Stimulated activated CD4-positive, alpha-beta T cell treated with anti-CD3 and anti-CD28 coated beads, Interleukin-1b, Interleukin-23, amount 100 ng/mL, for 48 hours (primary cell): ENCODE measurements around the gene SLC35A5.
"Not testable (repeated sequence)": the region's sequence is repeated elsewhere in the genome, so short reads cannot be mapped to it uniquely, and the experiment has no call there.

Experiments used
- DNase-seq: peaks from one replicate; pipeline ENCODE4 v3.0.0-alpha.2; 2020

Gene SLC35A5, protein sequence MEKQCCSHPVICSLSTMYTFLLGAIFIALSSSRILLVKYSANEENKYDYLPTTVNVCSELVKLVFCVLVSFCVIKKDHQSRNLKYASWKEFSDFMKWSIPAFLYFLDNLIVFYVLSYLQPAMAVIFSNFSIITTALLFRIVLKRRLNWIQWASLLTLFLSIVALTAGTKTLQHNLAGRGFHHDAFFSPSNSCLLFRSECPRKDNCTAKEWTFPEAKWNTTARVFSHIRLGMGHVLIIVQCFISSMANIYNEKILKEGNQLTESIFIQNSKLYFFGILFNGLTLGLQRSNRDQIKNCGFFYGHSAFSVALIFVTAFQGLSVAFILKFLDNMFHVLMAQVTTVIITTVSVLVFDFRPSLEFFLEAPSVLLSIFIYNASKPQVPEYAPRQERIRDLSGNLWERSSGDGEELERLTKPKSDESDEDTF

DNA sequence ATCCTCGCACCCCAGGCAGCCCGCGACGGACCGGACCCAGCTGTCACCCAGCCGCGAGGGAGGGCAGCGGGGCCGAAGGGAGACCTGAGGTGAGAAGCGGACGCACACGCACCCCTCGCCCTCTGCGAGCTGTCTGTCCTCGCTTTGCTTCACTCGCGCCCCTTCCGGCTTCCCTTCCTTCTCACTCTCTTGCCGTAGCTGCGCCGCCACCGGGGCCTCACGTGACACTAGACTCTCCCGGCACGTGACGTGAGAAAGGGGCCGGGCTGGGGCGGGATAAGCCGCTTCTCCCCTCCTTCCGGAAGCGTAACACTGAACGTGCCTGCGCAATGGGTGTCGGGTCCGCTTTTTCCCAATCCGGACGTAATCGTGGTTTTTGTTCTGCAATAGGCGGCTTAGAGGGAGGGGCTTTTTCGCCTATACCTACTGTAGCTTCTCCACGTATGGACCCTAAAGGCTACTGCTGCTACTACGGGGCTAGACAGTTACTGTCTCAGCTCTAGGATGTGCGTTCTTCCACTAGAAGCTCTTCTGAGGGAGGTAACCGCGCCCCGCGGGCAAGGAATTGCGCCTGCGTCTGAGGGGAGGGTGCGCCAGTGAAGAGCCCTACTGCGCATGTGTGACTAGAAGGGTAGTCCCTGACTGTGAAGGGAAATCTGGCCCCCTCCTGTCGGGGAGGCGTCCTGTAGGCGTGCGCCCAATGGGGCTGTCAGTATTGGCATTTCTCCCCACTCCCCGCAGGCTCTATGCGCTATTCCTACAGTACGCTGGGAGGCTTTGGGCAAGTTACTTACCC is at the start of gene SLC35A5, which contains the start of gene ATG3:
SLC35A5 (plus strand) TSS at position 312 of the 796 bp plus-strand sequence. CDS start 1,359 bp downstream, outside the sequence.
ATG3 (minus strand) TSS at position 229 of the 796 bp plus-strand sequence. CDS start 434 bp downstream, outside the sequence.
- DNase-seq, result peak; percentile 99

DNA sequence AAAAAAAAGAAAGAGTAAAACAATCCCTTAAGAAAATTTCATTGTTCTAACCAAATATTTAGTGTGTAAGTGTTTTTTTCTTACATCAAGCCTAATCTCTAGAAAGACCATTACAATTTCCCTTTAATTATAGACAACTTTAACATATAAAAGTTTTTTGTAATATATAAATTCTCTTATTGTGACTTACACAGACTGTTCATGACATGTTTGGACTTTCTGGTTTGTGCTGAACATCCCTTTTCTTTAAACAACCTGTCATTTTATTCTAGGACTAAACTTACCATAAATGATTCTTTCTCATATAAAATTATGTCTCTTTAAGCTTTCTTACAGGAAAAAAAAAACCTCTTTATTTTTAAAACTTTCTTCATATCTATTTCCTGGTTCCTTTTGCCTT is 49.5 kb upstream of the SLC35A5 start:
- DNase-seq, result no peak

DNA sequence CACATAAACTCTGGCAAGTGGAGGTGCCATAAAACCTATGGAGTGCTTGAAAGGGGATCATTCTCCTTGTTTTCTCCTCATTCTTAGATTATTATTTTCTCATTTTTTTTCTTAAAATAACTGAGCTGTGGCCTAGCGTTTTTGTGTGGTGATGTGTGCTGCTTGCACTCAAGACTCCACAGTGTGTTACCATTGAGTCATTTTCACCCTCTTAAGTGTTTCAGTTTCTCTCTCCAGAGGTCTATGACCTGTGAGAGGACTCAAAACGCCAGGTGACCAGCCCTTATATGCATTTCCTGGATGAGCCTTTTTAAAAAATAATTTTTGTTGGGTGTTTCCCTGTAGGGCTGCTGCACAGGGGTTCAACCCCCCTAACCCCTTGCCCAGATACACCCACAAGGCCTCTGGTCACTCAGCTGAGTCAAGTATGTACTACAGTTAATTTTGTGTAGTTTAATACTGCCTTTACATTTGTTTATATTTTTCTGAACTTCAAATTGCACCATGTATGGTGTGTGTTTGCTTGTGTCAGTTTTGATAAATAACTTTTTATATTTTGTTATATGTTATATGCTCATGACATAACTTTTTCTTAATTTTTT is 47.2 kb upstream of the SLC35A5 start:
- DNase-seq, result no peak

DNA sequence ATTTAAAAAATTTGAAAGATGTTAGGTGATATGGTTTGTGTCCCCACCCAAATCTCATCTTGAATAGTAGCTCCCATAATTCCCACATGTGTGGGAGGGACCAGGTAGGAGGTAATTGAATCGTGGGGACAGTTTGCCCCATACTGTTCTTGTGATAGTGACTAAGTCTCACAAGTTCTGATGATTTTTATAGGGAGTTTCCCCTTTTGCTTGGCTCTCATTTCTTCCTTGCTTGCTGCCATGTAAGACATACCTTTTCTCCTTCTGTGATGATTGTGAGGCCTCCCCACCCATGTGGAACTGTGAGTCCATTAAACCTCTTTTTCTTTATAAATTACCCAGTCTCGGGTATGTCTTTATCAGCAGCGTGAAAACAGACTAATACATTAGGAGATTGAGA is 42.9 kb upstream of the SLC35A5 start:
- not testable (repeated sequence) for DNase-seq

DNA sequence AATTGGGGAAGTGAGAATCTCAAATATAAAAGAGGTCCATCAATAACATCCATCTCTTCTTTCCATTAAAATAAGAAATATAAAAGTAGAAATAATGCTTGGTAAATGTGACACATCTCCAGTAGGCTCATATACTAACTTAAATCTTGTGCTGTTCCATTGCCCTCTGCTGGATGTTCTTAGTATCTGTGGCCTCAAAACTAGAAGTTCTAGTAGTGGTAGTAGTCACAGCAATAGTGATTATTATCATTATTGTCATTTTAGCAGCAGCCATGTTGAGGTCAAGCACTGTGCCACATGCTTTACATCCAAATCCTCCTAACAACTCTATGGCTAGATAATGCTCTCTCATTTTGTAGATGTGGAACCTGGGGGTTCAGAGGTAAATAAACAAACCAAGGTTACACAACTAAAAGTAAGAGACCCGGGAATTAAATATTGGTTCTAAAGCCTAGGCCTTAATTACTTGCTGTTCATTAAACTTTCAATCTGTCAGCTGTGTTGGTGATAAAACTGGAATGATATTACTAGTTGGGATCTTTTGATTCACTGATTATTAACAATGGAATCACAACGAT is 42.3 kb upstream of the SLC35A5 start:
- no peak for DNase-seq

DNA sequence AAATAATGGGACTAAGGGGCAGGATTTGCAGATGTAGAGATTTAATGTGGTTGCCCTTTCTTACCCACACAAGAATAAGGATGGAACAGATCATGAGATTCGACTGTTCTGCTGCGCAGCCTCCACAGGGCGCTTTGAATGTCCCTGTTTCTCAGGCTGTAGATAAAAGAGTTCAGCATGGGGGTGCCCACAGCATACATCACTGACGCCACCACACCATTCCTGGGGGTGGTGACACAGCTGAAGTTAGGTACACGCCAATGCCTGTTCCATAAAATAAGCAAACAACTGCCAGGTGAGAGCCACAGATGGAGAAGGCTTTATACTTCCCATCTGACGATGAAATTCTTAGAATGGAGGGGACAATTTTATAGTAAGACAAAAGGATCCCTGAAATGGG is 37.7 kb upstream of the SLC35A5 start:
- not testable (repeated sequence) for DNase-seq

DNA sequence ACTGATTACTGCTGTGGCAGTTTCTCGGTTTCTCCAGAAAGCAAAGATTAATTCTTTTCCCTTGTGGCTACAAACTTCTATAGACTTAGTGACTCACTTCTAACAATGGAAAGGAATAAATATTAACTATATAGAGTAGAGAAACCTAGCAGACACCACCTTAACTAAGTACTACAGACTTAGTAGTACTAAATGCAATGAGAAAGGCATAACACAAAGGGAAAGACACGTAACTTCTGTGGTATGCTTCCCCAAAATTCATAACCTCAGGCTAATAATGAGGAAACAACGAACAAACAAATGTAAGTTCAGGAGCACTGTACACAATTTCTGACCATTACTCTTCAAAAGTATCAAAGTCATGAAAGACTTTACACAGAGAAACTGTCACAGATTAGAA is 31.3 kb upstream of the SLC35A5 start:
- no peak for DNase-seq

DNA sequence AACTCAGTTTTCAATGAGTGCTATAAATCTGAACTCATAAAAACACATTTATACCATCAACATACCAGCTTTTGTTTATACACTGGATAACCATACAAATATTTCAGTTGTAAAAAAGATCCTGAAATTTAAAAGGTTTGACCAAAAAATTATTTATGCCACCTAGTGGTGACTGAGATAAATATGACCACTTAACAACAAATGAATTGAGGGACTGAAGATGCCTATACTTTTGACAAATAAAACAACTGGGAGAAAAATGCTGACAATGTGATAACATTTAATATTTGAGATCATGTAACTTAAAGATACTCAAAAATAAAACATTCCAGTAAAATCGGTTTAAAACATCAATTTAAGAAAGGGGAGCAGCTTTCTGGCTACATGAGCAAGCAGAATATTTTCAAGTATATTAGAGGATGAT is 30.5 kb upstream of the SLC35A5 start:
- DNase-seq, result no peak

DNA sequence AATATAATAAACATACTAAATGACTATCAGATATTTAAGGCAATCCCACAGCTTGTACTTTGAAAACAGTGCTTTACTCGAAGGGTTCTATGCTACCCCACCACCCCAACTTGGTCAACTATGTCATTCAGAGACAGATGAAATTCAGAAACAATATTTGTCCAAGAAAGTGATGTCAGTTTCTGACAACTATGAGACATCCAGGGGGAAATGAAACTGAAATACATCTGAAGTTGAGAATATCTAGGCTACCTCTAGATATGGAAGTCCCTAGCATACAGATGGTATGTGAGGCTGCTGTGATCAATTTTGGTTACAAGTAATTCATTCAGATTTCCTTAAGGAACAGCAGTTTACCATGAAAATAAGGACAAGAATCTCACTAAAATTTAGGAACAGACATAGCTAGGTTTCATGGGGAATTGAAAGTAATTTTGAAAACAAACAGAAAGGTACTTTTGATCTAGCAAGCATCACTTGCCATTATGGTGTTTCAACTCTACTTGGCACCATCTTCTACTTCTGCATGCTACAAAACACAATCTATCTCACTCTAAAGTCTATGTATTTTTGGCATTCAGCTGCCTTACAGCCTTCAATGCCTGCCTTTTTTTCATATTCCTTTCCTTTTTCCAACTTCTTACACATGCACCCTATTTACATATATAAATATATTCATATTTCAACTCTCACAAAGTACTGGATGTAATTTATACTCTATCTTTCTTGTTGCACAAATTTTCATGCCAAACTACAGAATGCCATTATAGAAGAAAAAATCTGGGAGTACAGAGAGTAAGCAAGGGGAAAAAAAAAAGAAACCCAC is 21.8 kb upstream of the SLC35A5 start:
- no peak for DNase-seq

DNA sequence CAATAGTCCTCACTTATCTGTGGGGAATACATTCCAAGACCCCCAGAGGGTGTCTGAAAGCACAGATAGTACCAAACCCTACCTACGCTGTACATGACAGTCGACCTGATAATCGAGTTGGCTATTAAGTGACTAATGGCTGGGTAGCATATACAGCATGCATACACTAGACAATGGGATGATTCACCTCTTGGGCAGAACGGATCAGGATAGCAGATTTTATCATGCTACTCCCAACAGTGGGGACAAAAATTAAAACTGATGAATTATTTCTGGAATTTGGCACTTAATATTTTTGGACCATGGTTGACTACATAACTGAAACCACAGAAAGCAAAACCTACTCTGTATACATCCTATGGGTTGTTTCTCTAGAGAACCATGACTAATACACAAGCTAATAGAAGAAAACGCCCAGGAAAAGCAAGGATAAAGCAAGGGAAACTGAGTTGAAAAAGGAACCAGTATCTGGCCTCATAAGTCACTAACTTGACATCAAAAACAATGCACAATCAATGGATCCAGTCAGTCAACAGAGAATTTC is 15.6 kb upstream of the SLC35A5 start:
- DNase-seq, result no peak

DNA sequence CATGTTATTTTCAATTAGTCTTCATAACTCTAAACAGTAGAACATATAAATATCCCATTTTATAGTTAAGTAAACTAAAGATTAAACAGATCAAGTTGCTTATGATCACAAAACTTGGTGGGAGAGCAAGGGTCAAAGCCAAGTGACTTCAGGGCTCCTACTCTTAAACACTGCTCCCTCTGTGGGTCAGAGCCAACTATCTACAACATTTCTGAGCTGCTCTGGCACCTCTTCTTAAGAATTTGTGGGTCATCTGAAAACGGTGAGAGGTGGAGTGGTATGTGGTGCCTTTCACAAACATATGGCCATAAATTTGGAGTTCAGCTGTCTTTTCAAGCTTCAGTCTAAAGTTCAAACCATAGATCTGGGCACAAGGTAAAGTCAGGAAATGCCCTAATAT is 11.0 kb upstream of the SLC35A5 start:
- DNase-seq, result no peak

DNA sequence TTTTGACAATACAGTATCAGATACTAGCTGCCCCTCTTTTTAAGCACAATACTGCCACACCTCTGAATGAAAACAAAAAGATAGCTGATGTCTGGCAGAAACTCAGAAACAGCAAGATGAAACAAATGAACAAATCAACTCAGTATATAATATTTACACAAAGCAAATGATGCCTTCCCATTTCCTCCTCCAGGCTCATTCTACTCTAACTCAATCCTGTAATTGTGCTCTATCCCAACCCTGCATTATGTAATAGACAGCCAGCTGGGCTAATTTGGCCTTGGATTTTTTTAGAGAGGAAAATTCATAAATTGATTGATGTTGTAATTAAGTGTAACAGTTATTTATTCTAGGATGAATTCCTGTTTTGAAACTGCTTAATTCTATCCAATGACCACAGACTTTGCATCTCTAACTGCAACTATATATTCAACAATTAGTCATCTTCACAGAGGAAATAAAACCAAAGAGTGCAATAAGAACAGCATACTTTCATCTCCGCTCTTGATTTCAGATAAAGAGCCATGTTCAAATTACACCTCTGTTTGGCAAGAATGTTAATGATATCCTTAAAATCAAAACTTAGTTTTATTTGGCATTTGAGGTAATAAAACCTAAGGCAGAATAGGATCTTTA is 6.2 kb upstream of the SLC35A5 start:
- DNase-seq, result no peak

DNA sequence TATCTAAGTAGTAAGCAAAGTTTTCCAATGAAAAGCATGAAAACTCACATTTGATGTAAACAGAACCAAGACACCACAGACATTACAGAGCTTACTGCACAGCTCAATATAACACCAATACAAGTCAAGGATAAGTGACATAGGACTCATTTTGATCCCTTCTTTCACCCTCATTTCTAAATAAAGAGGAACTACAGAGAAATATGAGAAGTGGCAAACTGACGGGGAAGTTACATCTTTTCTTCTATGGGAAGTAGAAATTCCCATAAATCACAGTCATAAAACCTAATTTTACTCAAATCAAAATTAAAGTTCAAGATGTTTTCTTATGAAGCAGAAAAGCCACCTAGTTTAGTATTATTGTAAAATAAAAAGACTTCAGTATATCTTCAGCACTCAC is 3.9 kb upstream of the SLC35A5 start:
- no peak for DNase-seq

DNA sequence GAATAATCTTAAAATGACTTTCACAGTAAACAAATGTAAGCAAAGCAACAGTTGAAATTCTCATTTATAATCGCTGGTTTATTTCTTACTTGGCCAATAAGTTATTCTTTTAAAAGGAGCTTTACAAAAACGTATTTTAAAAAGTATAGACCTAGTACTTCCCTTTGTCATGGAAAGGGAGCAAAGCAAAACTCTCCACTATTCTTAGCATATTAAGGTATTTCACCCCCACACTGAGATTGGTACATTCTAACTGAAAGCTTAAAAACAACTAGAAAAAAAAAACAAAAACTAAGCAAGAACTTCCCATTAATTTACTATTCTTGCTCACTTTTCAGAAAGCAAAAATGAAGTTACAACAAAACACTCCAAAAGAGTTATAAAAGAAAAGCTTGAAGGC is 1.5 kb upstream of the SLC35A5 start:
- DNase-seq, result no peak

DNA sequence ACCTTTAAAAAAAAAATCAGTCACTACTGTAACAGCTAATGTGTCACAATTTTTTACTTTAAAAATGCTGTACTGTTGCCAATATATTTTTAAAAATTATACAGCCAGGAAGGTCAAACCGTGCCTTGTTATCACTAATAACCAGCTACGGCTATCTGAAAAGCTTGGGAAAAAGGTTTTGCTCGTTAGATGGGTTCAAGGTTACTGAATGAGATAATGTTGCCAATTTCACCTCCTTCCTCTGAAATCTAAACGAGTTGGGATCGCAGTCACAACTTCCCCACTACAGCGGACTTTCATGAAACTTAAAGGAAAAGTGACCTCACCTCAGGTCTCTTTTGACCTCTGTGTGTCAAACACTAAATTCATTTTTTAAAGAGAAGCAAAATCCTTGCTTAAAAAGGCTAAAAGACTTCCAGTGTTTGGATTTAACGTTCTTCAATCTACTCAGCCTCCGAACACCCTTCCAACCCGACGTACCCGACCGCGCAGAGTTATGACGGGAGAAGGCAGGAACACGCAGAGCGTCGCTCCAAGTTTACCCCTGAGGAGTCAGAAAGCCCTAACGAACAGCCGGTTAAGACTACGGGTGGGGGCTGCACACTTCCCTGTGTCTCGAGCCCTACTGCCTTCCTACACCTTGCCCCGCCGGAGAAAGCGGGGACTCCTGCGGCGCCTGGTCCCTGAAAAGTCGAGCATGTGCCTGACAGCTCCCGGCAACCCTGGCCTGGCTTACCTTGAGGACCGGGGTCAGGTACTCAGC is 943 bp upstream of the SLC35A5 start:
- DNase-seq, result peak; percentile 81

DNA sequence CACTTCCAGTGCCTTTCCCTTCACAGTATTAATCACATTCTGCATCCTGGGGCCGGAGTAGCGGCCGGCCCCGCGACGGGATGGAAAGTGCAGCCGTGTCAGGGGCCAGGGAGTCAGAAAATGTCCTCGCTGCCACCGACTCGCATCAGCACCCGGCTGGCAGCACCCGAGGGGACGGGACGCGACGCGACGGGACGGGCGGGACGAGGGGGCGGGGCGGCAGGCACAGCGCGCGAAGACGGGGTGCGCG is 436 bp upstream of the SLC35A5 start:
- DNase-seq, result no peak

DNA sequence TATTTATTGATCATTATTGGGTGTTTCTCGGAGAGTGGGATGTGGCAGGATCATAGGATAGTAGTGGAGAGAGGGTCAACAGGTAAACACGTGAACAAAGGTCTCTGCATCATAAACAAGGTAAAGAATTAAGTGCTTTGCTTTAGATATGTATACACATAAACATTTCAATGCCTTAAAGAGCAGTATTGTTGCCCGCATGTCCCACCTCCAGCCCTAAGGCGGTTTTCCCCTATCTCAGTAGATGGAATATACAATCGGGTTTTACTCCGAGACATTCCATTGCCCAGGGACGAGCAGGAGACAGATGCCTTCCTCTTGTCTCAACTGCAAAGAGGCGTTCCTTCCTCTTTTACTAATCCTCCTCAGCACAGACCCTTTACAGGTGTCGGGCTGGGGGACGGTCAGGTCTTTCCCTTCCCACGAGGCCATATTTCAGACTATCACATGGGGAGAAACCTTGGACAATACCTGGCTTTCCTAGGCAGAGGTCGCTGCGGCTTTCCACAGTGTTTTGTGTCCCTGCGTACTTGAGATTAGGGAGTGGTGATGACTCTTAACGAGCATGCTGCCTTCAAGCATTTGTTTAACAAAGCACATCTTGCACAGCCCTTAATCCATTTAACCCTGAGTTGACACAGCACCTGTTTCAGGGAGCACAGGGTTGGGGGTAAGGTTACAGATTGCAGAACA is 2.5 kb downstream of the SLC35A5 start:
- DNase-seq, result not testable (repeated sequence)

DNA sequence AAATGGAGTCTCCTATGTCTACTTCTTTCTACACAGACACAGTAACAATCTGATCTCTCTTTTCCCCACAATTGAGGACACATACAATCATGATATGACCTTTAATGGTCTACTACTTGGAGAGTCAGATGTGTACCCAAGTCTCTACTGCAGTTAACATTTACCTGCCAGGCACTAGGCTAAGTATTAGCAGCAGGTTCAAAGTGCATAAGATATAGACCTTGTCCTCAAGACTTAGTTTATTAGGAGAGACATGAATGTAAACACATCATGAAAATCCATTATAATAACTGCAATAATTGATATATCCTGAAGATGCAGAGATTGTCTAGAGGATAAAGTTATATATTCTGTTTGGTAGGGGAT is 3.1 kb downstream of the SLC35A5 start:
- DNase-seq, result no peak

DNA sequence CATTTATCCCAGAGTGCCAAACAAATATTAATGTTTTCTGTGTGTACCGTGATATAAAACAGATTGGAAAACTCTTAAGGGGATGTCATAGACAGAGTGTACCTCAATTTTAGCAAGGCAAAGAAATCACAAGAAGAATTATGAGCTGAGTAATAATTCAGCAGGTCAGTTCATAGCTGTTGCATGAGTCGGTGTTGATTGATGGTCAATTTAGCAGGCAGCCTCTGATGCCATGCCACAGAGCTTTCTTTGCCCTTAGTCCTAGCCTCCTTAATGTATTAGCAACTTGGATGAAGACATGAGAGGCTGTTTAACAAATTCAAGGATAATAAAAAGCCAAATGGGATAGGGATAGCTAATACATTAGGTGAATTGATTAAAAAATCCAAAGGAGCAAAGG is 6.8 kb downstream of the SLC35A5 start:
- no peak for DNase-seq

DNA sequence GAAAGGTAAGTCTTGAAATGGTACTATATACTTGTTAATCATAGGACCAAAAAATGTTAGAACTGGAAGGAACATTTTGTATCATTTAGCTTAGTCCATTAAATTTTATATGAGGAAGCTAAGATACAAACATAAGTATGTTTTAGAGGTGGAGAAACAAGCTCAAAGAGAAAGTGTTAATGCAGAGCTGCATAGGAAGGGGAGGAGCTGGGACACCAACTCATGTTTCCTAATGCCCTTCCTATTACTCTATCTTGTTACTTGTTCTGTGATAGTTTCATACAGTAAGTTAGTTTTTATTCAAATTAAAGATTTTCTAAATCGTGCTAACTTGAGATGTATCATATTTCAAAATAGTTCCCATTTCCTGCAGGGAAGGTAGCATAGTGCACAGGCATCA is 7.4 kb downstream of the SLC35A5 start:
- no peak for DNase-seq
